Subcutaneous adipose tissue (tissue), 4 donors: Measurements from ENCODE around the gene TAPT1. TPM values are rescaled to one million over a fixed set of nuclear protein-coding genes. Genes with fewer than 3 reads are reported as not detected.

Source experiments
- total RNA-seq, 4 donors: library from RNA; depleted of rRNA; stranded (reverse); fragments of >200 nt; gene quantifications; one replicate each; pipeline ENCODE4 v1.1.0, GENCODE V29; 2016
- TF ChIP-seq, protein P1 (sequence below): fragments of 450-650 bp; IDR thresholded peaks from one replicate; pipeline ENCODE4 v1.5.1; 2016; ENCODE audit warnings: low read depth, mild to moderate bottlenecking, control low read depth, antibody characterized with exemption, moderate library complexity

TAPT1 gene
- total RNA-seq, 4 donors from 2014 or later: 23.7 to 52.3 (median 32.8) TPM

DNA sequence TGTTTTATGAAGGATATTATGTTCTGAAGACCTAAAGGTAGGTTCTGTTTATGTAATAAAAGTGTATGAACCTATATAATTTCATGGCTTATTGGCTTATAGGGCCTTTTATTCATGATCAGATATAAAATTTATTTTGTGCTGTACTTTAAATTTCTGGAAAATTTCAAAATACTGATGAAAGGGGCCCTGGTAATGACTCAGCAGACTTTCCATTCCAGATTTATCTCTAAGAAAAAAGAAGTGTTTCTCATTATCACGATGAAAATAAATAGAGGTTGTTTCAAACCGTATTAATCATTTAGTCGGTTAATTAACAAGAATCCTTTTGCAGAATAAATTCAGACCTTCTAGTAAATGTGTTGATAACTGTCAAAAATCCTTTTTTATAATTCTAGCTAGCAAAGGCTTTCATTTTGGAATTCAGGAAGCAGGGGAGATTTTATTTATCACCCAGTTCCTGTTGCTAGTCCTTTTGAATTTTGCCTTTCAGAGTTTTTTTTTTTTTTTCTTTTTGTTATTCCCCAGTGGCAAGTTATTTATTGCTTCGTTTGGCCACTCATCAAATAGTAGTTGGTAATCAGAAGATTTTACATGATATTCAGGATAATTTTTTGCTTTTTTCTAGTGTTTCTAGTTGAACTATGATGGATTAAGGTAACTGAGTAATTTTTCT lies 5.4 kb upstream of the TAPT1 start:
- TF ChIP-seq, protein P1, sequence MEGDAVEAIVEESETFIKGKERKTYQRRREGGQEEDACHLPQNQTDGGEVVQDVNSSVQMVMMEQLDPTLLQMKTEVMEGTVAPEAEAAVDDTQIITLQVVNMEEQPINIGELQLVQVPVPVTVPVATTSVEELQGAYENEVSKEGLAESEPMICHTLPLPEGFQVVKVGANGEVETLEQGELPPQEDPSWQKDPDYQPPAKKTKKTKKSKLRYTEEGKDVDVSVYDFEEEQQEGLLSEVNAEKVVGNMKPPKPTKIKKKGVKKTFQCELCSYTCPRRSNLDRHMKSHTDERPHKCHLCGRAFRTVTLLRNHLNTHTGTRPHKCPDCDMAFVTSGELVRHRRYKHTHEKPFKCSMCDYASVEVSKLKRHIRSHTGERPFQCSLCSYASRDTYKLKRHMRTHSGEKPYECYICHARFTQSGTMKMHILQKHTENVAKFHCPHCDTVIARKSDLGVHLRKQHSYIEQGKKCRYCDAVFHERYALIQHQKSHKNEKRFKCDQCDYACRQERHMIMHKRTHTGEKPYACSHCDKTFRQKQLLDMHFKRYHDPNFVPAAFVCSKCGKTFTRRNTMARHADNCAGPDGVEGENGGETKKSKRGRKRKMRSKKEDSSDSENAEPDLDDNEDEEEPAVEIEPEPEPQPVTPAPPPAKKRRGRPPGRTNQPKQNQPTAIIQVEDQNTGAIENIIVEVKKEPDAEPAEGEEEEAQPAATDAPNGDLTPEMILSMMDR: no peak

DNA sequence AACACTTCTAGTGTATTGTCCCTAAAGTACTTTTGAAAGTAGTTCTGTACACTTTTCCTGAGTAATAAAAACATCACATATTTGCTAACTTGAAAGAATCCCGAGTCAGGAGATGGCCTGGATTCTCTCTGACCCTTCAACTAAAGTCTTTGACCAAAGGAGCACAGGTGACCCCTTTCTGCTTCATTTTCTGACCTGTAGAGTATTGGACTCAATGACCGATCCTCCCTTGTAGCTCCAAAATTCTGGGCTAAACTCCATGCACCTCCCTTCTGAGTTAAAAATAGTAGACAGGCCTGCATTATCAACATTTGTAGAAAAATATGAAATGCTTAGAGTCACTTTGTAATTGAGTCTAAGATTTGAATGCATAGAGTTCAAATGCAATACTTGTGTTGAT lies 4.0 kb upstream of the TAPT1 start:
- TF ChIP-seq, protein P1: no peak

DNA sequence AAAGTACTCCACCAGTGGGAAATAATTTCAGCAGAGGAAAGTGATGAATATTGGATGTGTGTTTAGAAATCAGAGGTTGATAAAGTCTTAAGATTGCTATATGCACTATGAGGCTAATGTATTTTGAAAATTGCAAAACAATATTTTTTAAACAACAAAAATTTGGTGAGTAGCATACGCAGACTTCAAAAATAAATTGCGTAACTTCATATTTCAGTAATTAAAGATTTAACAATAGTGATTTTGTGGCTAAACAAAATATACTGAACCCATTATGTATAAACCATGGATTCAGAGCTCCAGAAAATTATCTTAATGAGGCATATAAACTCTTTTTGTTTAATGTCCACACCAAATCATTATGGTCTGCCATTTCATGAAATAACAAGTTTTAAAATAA lies 3.3 kb upstream of the TAPT1 start:
- TF ChIP-seq, protein P1: no peak

DNA sequence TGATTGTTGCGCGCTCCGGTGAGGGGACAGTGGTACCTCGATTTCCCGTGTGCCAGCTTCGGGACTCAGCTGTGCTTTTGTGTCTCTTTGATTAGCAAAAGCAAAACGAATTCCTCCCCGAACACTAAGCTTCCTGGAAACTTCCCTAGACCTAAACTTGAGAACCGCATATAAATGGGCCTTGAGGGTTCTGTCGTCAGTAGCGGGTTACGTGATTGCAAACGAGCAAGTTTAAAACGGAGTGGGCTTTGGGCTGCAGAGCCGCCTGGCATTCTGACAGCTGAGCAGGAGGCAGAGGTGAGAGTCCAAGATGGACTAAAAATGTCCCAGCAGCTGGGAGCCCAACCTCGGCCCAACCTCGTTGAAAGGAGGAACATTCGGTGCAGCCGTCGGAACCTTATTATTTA lies 1.2 kb upstream of the TAPT1 start:
- TF ChIP-seq, protein P1: no peak

DNA sequence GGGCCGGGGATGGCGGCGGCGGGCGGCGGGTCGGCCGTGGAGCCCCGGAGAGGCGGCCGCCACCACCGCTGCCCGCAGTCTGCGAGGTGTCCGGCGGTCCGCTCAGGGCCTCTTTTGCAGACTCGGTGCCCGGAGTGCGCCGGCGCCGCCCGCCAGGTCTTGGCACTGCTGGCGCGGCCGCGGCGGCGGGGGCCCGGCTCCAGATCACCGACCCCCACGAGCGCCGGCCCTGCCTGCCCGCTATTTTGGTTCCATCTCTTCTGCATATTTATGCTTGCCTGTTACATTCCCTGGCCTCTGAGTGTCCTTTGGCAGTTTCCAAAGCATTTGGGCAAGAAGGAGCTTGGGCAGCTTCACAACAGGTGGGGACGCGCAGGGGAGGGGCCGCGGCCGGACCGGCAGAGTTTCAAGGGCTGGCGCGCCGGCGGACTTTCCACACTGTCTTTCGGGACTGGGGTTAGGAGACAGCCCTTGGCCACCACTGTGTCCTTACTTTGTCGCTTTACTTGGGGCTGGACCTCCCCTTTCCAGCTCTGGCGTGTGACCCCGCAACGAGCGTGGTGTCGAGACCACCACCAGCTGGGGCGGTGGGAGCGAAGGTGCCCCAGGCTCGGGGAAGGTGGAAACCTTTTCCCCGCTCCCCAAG lies 668 bp upstream of the TAPT1 start:
- TF ChIP-seq, protein P1: no peak

DNA sequence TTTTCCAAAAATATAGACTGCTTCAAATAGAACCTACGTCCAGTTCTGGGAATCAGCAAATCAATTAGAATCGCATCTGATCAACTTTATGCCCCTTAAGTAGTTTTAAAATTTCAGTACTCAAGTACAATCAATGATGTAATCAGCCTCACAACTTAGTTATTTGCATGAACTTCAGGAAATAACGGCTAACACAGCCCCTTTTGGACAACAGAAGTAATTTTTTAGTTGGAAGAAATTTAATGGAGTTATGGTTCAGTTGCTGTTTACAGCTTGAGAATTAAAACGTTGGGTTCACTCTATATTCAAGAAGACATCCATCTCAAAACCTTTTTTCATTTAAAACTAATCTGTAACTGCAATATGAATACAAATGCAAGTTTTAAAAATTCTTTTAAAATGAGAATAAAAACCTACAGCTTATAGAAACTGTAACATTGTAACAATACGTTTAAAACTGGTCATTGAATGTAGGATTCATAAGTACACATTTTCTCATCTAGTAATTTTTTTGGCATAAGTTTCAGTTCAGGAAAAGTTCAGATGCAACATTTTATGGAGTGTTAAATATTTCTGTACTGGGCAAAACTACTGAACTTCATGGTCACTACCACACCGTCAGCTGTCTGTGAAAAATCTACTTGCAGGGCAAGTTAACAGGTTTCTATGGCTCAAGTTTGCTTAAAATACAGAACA lies 956 bp downstream of the TAPT1 start:
- TF ChIP-seq, protein P1: no peak

DNA sequence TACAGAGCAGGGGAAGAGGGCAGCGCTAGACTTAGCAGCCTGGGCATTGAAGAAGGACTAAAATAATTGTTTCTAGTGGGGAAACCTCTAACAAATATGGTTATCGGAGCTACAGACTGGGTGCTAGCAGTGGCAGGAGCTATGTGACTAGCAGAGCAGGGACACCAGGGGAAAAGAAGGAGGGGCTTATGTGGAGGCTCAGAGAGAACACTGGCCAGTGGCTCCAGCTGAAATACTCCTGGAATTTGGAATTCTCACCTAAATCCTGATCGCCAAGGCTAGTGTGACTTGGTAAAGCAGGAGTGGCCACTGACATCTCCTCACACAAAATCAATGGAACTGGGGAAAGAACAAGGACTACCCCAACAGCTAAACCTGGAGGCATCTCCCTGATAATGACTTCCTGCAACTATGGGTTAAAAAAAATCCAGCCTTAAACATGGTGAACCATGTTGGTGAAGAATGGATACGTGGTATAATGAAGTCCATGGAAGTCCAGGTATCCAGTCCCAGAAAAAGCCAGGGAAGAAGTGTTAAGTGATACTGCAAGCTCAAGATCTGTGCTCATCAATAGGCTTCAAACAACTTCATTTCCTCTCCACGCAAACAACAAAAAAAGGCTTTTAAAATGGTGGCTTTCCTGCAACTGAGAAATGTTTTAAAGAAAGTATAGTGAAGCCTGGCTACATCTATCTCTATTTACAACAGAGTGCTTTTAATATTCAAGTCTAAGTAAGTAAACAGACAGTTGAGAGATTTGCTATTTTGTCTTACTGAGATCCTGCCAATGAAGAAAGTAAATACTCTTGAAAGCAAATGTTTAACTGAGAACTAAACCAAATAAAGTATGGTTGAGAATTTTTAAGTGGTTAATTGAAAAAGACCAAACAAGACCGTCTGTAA lies 1.8 kb downstream of the TAPT1 start:
- TF ChIP-seq, protein P1: no peak
